ENCODE data around the gene LTBP3.
"Not testable (repeated sequence)": the region's sequence is repeated elsewhere in the genome, so short reads cannot be mapped to it uniquely, and the experiment has no call there.

Gene LTBP3

GRCh38 chr11:65571420-65571819 is 13.3 kb upstream of the LTBP3 start:
- no peak for DNase-seq (ENCODE audit: low spot score)

DNA sequence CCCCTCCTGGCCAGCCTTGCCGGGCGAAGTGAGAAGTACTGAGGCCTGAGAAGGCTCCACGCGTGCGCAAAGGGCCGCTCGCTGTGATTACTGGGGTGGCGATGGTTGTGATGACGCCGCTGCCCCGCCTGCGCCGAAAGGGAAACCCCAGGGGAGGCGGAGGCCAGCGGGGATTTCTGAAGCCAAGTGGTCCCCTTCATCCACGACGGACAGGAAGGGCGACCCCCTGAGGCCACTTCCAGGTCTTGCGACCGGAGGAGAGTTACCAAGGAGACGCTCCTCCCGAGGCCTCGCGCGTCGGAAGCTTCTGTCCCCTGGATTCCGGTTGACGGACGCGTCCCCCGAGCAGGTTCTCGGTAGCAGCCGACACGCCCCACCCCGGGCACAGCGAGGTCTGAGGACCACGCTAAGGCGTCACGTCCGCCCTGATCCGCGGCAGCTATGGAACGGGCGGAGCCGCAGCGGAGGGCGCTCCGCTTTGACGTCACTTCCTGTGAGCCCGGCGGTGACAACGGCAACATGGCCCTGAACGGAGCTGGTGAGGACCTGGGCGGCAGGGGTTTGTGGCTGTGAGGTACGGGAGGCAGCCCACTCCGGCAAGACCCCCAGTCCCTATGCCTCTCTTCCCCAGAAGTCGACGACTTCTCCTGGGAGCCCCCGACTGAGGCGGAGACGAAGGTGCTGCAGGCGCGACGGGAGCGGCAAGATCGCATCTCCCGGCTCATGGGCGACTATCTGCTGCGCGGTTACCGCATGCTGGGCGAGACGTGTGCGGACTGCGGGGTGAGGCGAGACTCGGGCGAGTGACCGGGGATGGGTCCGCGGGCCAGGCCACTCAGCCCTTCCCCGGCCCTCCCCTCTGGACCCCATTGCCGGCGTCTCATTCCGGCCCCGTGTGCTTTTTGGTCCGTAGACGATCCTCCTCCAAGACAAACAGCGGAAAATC is 12.1 kb upstream of the LTBP3 start, which contains the start of gene ZNRD2:
Gene ZNRD2 (plus strand): TSS at position 505 of the 946 bp plus-strand sequence. CDS start 15 bp downstream, at position 520.
- peak; percentile 97 for DNase-seq (ENCODE audit: low spot score)

DNA sequence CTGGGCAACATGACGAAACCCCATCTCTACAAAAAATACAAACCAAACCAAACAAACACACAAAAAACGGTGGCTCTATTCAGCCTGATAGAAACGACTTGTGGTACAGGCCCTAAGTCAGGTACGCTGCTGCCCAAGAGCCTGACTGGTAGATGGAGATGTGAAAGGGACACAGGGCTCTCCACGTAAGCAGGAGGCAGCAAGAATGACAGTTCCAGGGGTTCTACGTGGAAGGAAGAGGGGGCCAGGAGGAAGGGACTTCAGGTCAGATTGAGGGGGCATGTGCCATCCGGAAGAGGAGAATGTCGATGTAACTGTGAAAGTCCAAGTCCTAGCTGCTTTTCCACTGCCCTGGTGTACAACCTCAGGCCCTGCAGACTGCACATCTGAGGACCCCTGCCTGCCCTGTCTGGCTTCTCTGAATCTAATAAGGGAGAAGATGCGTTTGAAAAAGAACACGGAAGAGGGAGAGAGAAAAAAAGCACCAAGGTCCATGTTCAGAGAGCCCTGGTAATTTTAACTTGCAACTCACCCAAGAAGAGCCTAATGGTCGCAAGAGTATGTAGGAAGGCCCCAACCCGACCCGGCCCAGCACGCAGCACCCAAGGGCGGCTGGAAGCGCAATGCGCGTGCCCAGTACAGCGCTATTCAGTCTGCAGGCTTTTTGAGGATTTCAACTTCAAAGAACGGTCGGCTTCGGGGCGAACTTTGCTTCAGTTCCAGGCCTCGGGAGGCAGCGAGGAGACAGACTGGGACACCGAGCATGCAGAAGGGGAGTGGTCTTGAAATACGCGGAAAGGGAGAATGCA is 11.2 kb upstream of the LTBP3 start:
- peak; percentile 47 for DNase-seq (ENCODE audit: low spot score)

GRCh38 chr11:65565624-65566453 is 7.7 kb upstream of the LTBP3 start:
- DNase-seq (ENCODE audit: low spot score), result no peak

GRCh38 chr11:65564879-65565559 is 6.9 kb upstream of the LTBP3 start:
- DNase-seq (ENCODE audit: low spot score), result not testable (repeated sequence)

DNA sequence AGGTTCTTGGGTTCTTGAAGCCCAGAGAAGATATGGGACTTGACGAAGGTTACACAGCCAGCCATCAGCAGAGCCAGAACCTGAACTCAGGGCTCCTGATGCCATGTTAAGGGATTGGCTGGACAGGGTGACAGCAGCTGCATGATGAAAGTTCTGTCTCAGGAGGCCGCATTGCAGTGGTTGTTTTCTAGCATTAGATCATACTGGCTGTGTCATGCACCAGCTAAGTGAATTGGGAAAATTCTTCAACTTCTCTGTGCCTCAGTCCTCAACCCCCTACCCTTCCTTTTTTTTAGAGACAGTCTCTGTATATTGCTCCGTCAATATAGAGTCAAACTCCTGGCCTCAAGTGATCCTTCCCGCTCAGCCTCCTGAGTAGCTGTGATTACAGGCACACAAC is 5.4 kb upstream of the LTBP3 start:
- no peak for DNase-seq (ENCODE audit: low spot score)

DNA sequence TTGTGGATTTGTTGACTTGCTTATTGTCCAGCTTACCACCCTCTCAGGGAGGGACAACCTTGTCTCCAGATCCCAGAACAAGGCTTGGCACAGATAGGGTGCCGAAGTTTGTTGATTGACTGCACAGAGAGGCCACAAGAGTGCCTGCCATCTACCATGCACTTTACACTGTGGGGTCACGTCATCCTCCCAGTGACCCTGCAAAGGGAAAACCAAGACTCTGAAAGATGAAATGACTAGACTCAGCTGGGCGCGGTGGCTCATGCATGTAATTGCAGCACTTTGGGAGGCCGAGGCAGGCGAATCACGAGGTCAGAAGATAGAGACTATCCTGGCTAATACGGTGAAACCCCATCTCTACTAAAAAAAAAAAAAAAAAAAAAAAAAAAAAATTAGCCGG is 4.6 kb upstream of the LTBP3 start:
- DNase-seq (ENCODE audit: low spot score), result no peak

- no peak for DNase-seq (ENCODE audit: low spot score)
These were observed 3.9 kb upstream of the LTBP3 start for GRCh38 chr11:65562020-65562419.

GRCh38 chr11:65560555-65561418 is 2.6 kb upstream of the LTBP3 start:
- peak; percentile 41 for DNase-seq (ENCODE audit: low spot score)

- DNase-seq (ENCODE audit: low spot score), result peak; percentile 41
These were observed 1.9 kb upstream of the LTBP3 start for GRCh38 chr11:65559951-65560537.

DNA sequence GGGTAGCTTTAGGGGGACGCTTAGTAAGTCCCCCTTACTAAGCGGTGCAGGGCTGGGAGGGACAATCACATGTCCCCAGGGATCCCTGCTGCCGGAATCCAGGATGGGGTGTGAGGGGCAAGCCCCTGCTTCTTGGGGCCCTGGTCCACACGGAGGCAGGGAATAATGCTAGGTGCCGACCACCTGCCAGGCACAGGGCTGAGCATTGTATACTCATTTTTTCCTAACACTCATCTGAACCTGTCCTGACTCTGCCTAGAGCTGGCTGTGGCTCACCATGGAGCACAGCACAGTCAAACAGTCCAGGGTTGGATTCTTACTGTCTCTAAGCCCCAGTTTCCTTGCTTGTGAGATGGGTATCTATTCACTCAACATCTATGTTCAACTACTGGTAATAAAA is 1.4 kb upstream of the LTBP3 start:
- no peak for DNase-seq (ENCODE audit: low spot score)

DNA sequence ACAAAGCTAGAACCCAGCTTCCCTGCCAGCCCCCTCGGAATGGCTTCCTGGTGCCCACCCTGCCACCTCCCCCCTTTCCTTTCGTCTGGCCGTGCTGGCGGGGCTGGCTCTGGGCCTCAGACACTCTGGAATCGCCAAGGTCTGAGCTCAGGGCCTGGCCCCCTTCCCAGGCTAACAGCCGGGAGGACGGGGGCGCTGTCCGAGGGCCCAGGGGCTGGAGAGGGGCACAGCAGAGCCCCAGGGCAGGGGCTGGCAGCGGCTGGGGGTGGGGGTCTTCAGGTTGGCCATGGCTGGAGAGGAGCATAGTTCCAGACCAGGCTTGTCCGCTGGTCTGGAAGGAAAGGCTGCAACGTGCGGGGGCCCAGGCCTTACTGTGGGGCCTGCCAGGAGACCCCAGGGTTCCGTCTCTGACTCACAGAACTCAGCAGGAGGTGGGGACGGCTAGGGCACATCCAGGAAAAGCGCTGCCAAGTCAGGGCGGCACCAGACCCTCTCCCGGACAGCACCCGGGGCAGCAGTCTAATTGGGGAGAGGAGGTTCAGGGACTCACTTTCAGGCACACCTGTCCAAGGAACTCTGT is 861 bp upstream of the LTBP3 start:
- DNase-seq (ENCODE audit: low spot score), result peak; percentile 46

GRCh38 chr11:65557280-65558001 is 718 bp downstream of the LTBP3 start:
- DNase-seq (ENCODE audit: low spot score), result no peak

DNA sequence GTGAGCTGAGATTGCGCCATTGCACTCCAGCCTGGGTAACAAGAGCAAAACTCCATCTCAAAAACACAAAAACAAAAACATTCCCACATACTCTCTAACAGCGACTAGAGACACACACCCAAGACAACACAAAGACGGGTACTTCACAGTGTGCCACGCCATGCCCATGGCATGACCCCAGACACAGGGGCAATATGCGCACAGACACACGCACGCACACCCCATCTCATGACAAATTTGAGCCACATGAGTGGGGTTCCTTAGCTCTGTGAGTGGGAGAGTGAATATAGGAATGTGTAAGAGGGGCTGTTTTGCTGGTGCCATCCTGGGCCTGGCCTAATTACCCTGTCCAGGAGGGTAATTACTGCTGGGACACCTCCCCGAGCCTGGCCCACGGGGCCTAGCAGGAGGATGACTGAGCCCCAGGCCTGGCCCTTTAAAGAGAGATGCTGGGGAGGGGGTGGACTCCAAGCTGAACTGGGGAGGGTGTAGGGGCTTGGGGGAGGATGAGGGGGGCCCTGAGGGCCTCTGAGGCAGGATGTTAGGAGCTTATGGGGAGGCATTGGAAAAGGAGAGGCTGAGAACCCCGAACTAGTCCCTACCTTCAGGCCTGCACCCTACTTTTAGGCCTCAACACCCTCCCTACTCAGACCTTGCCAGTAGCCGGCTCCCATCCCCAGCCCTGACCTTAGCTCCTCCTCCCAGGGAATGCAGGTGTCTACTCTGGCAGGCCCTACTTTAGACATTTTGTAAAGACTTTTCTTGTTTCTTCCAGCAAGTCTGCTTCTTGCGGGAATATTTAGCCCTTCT is 1.5 kb downstream of the LTBP3 start:
- DNase-seq (ENCODE audit: low spot score), result no peak

GRCh38 chr11:65555693-65556231 is 2.4 kb downstream of the LTBP3 start:
- DNase-seq (ENCODE audit: low spot score), result peak; percentile 94

- no peak for DNase-seq (ENCODE audit: low spot score)
These were observed 3.2 kb downstream of the LTBP3 start for GRCh38 chr11:65554842-65555430.

DNA sequence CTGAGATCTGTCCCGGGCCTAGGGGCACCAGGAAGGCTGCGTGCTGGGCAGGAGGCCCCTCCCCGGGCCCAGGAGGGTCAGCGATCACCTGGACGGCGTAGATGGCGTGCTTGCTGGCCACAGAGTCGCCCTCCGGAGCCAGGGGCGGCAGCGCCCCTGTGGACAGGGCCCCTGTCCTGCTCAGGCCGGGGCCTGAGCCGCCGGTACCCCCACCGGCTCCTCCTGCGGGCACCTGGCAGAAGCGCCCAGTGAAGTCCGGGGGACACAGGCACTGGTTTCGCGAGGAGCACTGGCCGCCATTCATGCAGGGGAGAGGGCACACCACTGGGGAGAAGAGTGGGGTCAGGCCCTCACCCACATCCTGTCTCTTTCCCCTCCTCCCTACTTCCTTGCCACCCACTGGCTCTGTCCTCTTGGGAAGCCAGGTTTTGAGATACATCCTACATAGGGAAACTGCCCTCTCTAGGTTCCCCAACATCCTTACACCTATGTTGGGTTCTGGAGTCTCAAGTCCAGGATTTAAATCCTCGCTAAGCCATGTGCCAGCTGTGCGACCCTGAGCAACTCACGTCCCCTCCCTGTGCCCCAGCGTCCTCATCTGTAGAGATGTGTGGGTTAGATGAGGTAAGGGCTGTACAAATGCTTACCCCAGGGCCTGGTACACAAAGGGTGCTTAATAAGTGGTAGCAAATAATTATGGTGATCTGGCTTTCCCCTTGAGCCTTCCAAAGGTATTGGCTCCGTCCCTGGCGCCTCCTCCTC is 3.9 kb downstream of the LTBP3 start:
- DNase-seq (ENCODE audit: low spot score), result no peak
